Activated T-helper 17 cell treated with anti-CD3 and anti-CD28 coated beads, Interleukin-2, amount 50 U/mL, for 72 hours (primary cell): ENCODE data around the gene CFAP46. TPM values are rescaled to one million over a fixed set of nuclear protein-coding genes. Genes with fewer than 3 reads are reported as not detected.
A peak's percentile ranks its signal among the peaks of the same experiment; 100 is the strongest.
"Not testable (repeated sequence)": the region's sequence is repeated elsewhere in the genome, so short reads cannot be mapped to it uniquely, and the experiment has no call there.

Experiments used
- ATAC-seq: fragments of 150-1000 bp; cut with Tn5 transposase; replicated peaks from 2 replicates; pipeline ENCODE4 v1.10.0; 2021; ENCODE audit warnings: mild to moderate bottlenecking, moderate library complexity
- H3K27ac Mint-ChIP-seq: one replicate; pipeline ENCODE4 v1.8.0; 2022; ENCODE audit warnings: mixed read lengths
- H3K27me3 Mint-ChIP-seq: one replicate; pipeline ENCODE4 v1.8.0; 2022; ENCODE audit warnings: mixed read lengths
- H3K36me3 Mint-ChIP-seq: one replicate; pipeline ENCODE4 v1.8.0; 2022; ENCODE audit warnings: low read depth, mild to moderate bottlenecking, mixed read lengths
- H3K4me1 Mint-ChIP-seq: one replicate; pipeline ENCODE4 v1.8.0; 2022; ENCODE audit warnings: mixed read lengths
- H3K4me3 Mint-ChIP-seq: one replicate; pipeline ENCODE4 v1.8.0; 2022; ENCODE audit warnings: mild to moderate bottlenecking, mixed read lengths
- H3K9me3 Mint-ChIP-seq: one replicate; pipeline ENCODE4 v1.8.0; 2022; ENCODE audit warnings: mixed read lengths
- total RNA-seq, 2 donors: library from RNA; stranded (reverse); gene quantifications; one replicate each; pipeline ENCODE4 v1.2.3, GENCODE V29; 2022

The CFAP46 gene
- total RNA-seq, 2 donors from 2014 or later, result not detected

GRCh38 chr10:132961787-132962622, 19.6 kb upstream of the CFAP46 start:
- Mint-ChIP-seq H3K27ac (peak overlapping the region; percentile 90), H3K4me1 (peaks cover 19% of the 10 kb centered on the region), H3K9me3 (no peaks in the 10 kb centered on the region), H3K4me3 (peak overlapping the region; percentile 88), H3K36me3 (no peaks in the 10 kb centered on the region), H3K27me3 (peaks cover 13% of the 10 kb centered on the region)
- peak; percentile 86 for ATAC-seq

- no peaks in the 10 kb centered on the region for H3K9me3 Mint-ChIP-seq
- no peaks in the 10 kb centered on the region for H3K36me3 Mint-ChIP-seq
- H3K27me3 Mint-ChIP-seq, result peaks cover 12% of the 10 kb centered on the region
- ATAC-seq, result no peak
- no peak overlapping the region for H3K27ac Mint-ChIP-seq
- H3K4me3 Mint-ChIP-seq, result peak overlapping the region; percentile 88
- peaks cover 19% of the 10 kb centered on the region for H3K4me1 Mint-ChIP-seq
These were observed 19.0 kb upstream of the CFAP46 start for GRCh38 chr10:132961420-132961786.

GRCh38 chr10:132960631-132961419, 18.5 kb upstream of the CFAP46 start:
- Mint-ChIP-seq H3K36me3 (no peaks in the 10 kb centered on the region), H3K27me3 (peaks cover 8% of the 10 kb centered on the region), H3K27ac (no peak overlapping the region), H3K4me3 (peak overlapping the region; percentile 88), H3K9me3 (no peaks in the 10 kb centered on the region), H3K4me1 (peaks cover 18% of the 10 kb centered on the region)
- no peak for ATAC-seq

GRCh38 chr10:132960071-132960472, 17.7 kb upstream of the CFAP46 start:
- no peak for ATAC-seq
- Mint-ChIP-seq H3K27ac (no peak overlapping the region), H3K4me3 (no peak overlapping the region), H3K36me3 (no peaks in the 10 kb centered on the region), H3K27me3 (peaks cover 3% of the 10 kb centered on the region), H3K9me3 (no peaks in the 10 kb centered on the region), H3K4me1 (peaks cover 13% of the 10 kb centered on the region)

GRCh38 chr10:132959559-132959961, 17.2 kb upstream of the CFAP46 start:
- no peak overlapping the region for H3K4me3 Mint-ChIP-seq
- ATAC-seq, result no peak
- peaks cover 13% of the 10 kb centered on the region for H3K4me1 Mint-ChIP-seq
- H3K27me3 Mint-ChIP-seq, result peaks cover 3% of the 10 kb centered on the region
- no peaks in the 10 kb centered on the region for H3K9me3 Mint-ChIP-seq
- no peak overlapping the region for H3K27ac Mint-ChIP-seq
- H3K36me3 Mint-ChIP-seq, result no peaks in the 10 kb centered on the region

- no peak for ATAC-seq
- H3K4me3 Mint-ChIP-seq, result no peak overlapping the region
- no peaks in the 10 kb centered on the region for H3K9me3 Mint-ChIP-seq
- no peak overlapping the region for H3K27ac Mint-ChIP-seq
- H3K4me1 Mint-ChIP-seq, result peaks cover 13% of the 10 kb centered on the region
- peaks cover 9% of the 10 kb centered on the region for H3K27me3 Mint-ChIP-seq
- H3K36me3 Mint-ChIP-seq, result no peaks in the 10 kb centered on the region
These were observed 16.7 kb upstream of the CFAP46 start for GRCh38 chr10:132958883-132959558.

- Mint-ChIP-seq H3K27ac (no peak overlapping the region), H3K9me3 (no peaks in the 10 kb centered on the region), H3K36me3 (no peaks in the 10 kb centered on the region), H3K27me3 (peaks cover 12% of the 10 kb centered on the region), H3K4me3 (no peak overlapping the region), H3K4me1 (peaks cover 9% of the 10 kb centered on the region)
- ATAC-seq, result no peak
These were observed 15.9 kb upstream of the CFAP46 start for GRCh38 chr10:132957981-132958882.

- Mint-ChIP-seq H3K4me3 (no peak overlapping the region), H3K4me1 (no peaks in the 10 kb centered on the region), H3K27me3 (peaks cover 12% of the 10 kb centered on the region), H3K27ac (no peak overlapping the region), H3K36me3 (no peaks in the 10 kb centered on the region), H3K9me3 (no peaks in the 10 kb centered on the region)
- ATAC-seq, result no peak
These were observed 14.8 kb upstream of the CFAP46 start for GRCh38 chr10:132957131-132957530.

- not testable (repeated sequence) for H3K4me3 Mint-ChIP-seq, H3K27ac Mint-ChIP-seq, H3K9me3 Mint-ChIP-seq, H3K4me1 Mint-ChIP-seq, H3K36me3 Mint-ChIP-seq, ATAC-seq
- peaks cover 17% of the 10 kb centered on the region for H3K27me3 Mint-ChIP-seq
These were observed 13.9 kb upstream of the CFAP46 start for GRCh38 chr10:132956259-132956658.

GRCh38 chr10:132955479-132955878, 13.1 kb upstream of the CFAP46 start:
- Mint-ChIP-seq H3K4me1 (no peaks in the 10 kb centered on the region), H3K27me3 (peaks cover 20% of the 10 kb centered on the region), H3K27ac (no peak overlapping the region), H3K36me3 (no peaks in the 10 kb centered on the region), H3K4me3 (no peak overlapping the region), H3K9me3 (no peaks in the 10 kb centered on the region)
- ATAC-seq, result no peak

GRCh38 chr10:132953428-132953827, 11.1 kb upstream of the CFAP46 start:
- peaks cover 23% of the 10 kb centered on the region for H3K27me3 Mint-ChIP-seq
- no peaks in the 10 kb centered on the region for H3K4me1 Mint-ChIP-seq
- ATAC-seq, result no peak
- H3K4me3 Mint-ChIP-seq, result no peak overlapping the region
- no peaks in the 10 kb centered on the region for H3K36me3 Mint-ChIP-seq
- H3K9me3 Mint-ChIP-seq, result no peaks in the 10 kb centered on the region
- no peak overlapping the region for H3K27ac Mint-ChIP-seq

GRCh38 chr10:132951926-132952325, 9.6 kb upstream of the CFAP46 start:
- ATAC-seq, result no peak
- H3K9me3 Mint-ChIP-seq, result no peaks in the 10 kb centered on the region
- no peaks in the 10 kb centered on the region for H3K4me1 Mint-ChIP-seq
- H3K4me3 Mint-ChIP-seq, result no peak overlapping the region
- peaks cover 24% of the 10 kb centered on the region for H3K27me3 Mint-ChIP-seq
- no peaks in the 10 kb centered on the region for H3K36me3 Mint-ChIP-seq
- H3K27ac Mint-ChIP-seq, result no peak overlapping the region

- peaks cover 35% of the 10 kb centered on the region for H3K27me3 Mint-ChIP-seq
- H3K27ac Mint-ChIP-seq, result no peak overlapping the region
- H3K9me3 Mint-ChIP-seq, result no peaks in the 10 kb centered on the region
- no peak for ATAC-seq
- H3K36me3 Mint-ChIP-seq, result no peaks in the 10 kb centered on the region
- no peaks in the 10 kb centered on the region for H3K4me1 Mint-ChIP-seq
- no peak overlapping the region for H3K4me3 Mint-ChIP-seq
These were observed 6.0 kb upstream of the CFAP46 start for GRCh38 chr10:132948351-132948750.

- peaks cover 33% of the 10 kb centered on the region for H3K27me3 Mint-ChIP-seq
- no peak overlapping the region for H3K4me3 Mint-ChIP-seq
- no peak overlapping the region for H3K27ac Mint-ChIP-seq
- H3K4me1 Mint-ChIP-seq, result peaks cover 1% of the 10 kb centered on the region
- no peaks in the 10 kb centered on the region for H3K36me3 Mint-ChIP-seq
- no peaks in the 10 kb centered on the region for H3K9me3 Mint-ChIP-seq
- ATAC-seq, result no peak
These were observed 5.5 kb upstream of the CFAP46 start for GRCh38 chr10:132947843-132948242.
